NCI-H2029 (cell line): Measurements from ENCODE around the gene NR2F1-AS1.

Source experiments
- DNase-seq: peaks from one replicate; lab custom pipeline; 2025; lab: John Stamatoyannopoulos, UW

NR2F1-AS1 gene

DNA sequence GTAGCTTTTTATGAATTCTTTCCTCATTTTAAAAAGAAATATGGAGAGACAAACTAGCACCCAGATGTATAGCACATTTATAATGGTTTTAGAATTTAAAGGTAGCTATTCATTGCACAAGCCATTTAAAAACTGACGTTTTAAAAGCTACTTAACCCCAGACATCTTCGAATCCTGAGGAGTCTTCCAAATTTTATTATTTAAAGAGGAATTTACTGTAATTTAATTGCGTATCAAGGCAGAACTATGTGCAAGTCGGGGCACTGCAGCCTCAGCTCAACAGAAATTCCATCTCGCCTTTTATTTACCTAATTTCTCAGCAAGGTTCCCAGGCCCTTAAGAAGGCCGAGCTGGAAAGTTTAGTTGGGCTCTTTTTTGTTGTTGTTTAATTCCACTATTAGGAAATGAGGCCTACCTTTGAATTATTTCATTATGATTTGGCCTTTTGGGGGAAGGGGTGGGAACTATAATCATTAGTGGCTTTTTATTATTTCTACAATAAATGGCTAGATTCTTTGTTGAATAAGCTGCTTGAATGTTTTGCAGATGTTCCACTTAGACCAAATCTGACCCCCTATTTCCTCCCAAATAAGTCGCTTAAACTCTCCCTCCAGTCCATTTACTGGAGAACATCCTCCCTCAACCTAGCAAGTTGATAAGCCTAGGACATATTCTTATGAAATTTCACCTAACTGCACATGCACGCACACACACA, 22.2 kb upstream of the NR2F1-AS1 start:
- no peak for DNase-seq

DNA sequence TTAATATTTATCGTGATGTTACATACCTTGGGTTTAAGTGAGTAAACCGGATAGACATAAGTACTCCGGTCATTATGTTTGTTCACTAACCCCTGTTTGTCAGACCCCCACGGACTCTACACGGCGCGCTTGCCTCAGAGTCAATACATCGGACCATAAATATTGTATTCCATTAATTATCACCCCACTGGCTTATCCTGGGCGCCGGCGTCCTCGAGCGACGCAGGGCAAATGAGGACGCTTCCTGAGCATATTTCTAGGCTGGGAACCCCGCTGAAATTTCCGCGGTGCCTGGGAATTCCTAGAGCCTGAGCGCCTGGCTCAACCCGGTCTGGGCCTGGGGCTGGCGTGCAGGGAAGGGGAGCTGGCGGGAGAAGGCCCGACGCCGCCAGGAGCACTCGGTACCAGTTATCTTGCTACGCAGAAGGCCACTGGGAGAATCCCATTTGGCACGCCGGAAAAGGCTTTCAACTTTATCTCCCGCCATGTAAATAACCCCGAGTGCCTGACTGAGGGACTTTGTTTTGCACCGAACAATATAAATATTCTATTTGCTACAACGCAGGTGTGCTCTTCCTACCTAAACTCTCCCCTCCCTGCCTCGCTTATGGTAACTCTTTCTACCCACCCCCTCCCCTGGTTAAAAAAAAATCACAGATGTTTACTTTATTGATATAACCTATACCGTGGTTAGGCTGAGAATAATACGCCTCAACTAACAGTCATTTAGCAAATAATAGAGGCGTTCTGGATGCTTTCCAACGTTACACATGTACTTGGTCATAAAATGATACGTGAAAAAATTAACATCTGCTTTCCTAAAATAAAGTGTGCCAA, 21.4 kb upstream of the NR2F1-AS1 start:
- no peak for DNase-seq

DNA sequence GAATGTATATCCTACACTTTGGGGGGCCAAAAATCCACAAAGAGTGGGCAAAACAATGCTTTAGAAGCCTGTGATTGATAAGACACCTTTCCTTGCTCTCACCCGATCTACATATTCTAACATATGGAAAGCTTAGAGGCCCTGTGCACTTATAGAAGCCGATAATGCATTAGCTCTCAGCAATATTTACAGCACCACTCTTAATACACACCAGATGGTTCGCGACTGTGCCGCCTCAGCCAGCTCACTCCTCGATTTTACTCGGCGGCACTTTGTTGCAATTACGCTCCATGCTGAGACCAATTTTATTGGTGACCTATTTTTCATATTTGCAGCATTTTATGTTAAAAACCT, 20.8 kb upstream of the NR2F1-AS1 start:
- DNase-seq = no peak

- no peak for DNase-seq
Observed at GRCh38 chr5:93601071-93601801, 20.2 kb upstream of the NR2F1-AS1 start.

GRCh38 chr5:93600409-93601070, 19.5 kb upstream of the NR2F1-AS1 start:
- DNase-seq = no peak

DNA sequence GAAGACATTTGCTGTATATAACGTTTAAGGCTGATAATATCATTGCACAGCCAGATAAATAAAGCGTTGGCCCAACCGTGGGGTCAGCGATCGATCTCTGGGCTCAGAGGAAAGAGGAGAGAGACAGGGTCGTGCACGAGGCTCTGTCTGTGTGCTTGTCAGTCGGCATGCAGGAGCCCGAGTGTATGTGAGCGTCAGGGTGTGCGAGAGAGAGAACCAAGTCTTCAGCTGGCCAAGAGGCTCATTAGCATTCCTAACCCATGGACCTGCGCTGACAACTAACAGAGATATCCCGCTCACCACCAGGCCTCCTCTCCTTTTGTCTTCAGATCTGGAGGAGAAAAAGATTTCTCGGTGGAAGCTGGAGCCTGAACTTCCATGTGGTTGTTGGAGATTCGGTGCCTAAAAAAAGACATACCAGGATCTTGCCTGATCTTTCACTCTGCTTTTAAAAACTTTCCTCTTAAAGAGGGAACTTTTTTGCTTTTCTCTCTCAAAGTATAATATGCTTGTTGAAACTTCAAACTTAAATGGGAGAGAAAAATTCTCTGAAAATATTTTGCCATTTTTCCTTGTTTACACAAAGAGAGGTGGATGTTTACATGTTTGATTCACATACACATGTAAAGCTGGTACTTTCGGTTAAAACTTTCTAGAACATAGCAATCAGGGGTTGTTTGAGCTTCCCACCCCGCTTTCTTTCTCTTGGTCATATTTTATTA, 18.5 kb upstream of the NR2F1-AS1 start:
- no peak for DNase-seq

DNA sequence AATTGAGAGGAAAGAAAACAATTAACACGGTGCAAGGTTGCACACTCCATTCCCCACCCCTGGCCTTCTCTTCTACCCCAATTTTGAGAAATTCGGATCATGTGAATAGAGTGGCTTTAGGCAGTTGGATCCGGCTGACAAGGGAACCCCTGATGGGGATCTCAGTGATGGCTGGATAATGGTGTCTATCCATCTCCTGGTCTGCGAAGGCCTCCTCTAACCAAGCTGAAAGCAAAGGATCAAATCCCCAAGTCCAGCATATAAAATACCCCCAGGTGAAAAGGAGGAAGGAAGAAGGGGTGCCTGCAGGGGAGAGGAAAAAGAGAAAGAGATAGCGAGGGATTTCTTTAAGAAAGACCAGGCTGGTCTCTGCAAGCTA, 18.0 kb upstream of the NR2F1-AS1 start:
- DNase-seq = no peak

DNA sequence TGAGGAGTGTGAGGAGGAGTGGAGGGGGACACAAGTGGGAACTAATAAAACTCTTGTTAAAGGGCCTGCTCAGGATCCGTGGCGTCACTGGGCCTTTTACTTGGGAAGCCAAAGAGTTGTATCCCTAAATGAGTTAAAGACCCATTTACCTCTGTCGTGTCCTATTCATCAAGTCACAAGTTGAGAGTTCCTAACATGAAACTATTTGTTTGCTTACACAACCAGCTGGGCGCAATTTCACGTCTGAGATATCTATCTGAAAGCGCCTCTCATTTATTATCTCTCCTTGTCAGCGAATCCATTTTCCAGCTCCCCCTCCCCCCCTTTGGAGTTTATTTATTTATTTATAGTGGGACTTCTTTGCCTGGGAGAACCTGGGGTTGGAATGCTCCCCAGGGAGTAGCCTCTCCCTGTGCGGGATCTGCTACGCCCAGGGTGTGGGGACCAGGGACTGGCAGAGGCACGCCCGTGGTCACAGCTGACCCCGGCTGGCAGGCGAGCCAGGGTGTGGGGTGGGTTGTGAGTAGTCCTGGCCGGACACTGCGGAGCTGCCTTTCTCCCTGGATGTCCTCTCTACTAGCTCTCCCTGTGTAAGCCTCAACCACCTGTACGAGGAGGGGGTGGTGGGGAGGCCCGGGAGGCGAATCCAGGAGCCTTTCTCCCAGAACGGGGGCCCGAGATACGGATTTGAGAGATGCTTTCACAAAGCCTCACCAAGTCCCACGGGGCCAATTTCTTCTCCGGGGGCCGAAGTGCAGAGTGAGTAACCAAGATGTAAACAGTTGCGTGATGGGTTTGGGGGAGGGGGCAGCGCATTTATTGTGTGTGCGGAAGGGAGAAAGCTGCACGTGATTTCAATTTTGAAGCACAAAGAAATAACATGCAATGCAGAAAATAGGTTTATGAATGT, 17.3 kb upstream of the NR2F1-AS1 start:
- DNase-seq = no peak

- no peak for DNase-seq
Observed at GRCh38 chr5:93596676-93597490, 15.9 kb upstream of the NR2F1-AS1 start.

- DNase-seq = no peak
Observed at GRCh38 chr5:93596310-93596675, 15.3 kb upstream of the NR2F1-AS1 start.

- DNase-seq = no peak
Observed at GRCh38 chr5:93595420-93596147, 14.6 kb upstream of the NR2F1-AS1 start.

- DNase-seq = no peak
Observed at GRCh38 chr5:93594591-93595419, 13.8 kb upstream of the NR2F1-AS1 start.

DNA sequence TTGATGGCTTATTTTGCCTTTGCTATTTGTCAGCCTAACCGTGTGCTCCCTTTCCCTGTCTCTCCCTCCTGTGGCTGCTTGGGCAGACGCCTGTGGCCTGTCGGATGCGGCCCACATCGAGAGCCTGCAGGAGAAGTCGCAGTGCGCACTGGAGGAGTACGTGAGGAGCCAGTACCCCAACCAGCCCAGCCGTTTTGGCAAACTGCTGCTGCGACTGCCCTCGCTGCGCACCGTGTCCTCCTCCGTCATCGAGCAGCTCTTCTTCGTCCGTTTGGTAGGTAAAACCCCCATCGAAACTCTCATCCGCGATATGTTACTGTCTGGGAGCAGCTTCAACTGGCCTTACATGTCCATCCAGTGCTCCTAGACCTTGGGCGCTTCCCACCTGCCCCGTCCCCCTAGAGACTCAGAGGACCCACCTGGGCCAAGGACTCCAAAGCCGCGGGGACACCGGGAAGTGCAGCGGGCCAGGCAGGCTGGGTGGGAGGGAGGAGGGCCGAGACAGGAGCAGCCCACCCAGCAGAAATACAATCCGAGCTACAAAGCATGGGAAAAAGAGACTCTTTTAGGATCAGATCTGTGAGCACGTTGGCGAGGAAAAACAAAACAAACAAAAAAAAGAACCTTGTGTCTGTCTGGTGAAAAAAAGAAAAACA, 12.6 kb upstream of the NR2F1-AS1 start:
- DNase-seq = no peak

- no peak for DNase-seq
Observed at GRCh38 chr5:93592883-93593282, 11.9 kb upstream of the NR2F1-AS1 start.

- DNase-seq = no peak
Observed at GRCh38 chr5:93591323-93591945, 10.4 kb upstream of the NR2F1-AS1 start.

DNA sequence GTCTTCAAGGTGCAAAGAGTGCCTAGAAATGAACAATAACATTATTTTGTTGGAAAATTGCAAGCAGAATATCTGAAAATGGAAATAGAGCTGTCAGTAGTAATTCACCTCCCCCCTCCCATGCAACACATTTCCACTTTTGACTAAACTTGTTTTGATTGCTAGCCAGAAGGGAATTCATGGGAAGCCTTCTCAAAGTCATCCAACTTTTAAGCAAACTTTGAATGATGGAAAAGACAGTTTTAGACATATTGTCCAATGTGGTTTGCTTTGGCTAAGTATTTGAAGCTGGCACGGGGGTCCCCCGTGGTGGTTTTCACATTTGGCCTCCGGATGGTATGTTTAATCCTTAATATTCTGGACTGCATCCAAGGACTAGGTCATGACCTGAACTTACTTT, 9.5 kb upstream of the NR2F1-AS1 start:
- DNase-seq = no peak

GRCh38 chr5:93589829-93590215, 8.8 kb upstream of the NR2F1-AS1 start:
- DNase-seq = no peak
